GM18519 (cell line): Measurements from ENCODE around the gene UBA1.

Experiments used
- ATAC-seq: cut with Tn5 transposase; IDR thresholded peaks from one replicate; pipeline ENCODE4 v1.9.1; 2021; ENCODE audit warnings: mild to moderate bottlenecking, moderate library complexity; ENCODE audit not compliant: unreplicated experiment, low FRiP score

The UBA1 gene

GRCh38 chrX:47169726-47170515, 23.7 kb upstream of the UBA1 start:
- ATAC-seq, result no peak

GRCh38 chrX:47170861-47171692, 22.6 kb upstream of the UBA1 start:
- no peak for ATAC-seq

- ATAC-seq, result no peak
These were observed 21.6 kb upstream of the UBA1 start for GRCh38 chrX:47171996-47172395.

GRCh38 chrX:47172549-47172948, 21.1 kb upstream of the UBA1 start:
- no peak for ATAC-seq

GRCh38 chrX:47172971-47173792, 20.4 kb upstream of the UBA1 start:
- ATAC-seq, result no peak

- ATAC-seq, result no peak
These were observed 19.3 kb upstream of the UBA1 start for GRCh38 chrX:47174376-47174775.

- no peak for ATAC-seq
These were observed 18.6 kb upstream of the UBA1 start for GRCh38 chrX:47174846-47175587.

GRCh38 chrX:47175588-47175980, 18.0 kb upstream of the UBA1 start:
- ATAC-seq, result no peak

GRCh38 chrX:47176101-47176740, 17.4 kb upstream of the UBA1 start:
- no peak for ATAC-seq

GRCh38 chrX:47177079-47177478, 16.6 kb upstream of the UBA1 start:
- no peak for ATAC-seq

- ATAC-seq, result no peak
These were observed 15.3 kb upstream of the UBA1 start for GRCh38 chrX:47178337-47178736.

GRCh38 chrX:47179221-47179927, 14.3 kb upstream of the UBA1 start:
- ATAC-seq, result no peak

- no peak for ATAC-seq
These were observed 13.7 kb upstream of the UBA1 start for GRCh38 chrX:47179928-47180255.

- no peak for ATAC-seq
These were observed 13.3 kb upstream of the UBA1 start for GRCh38 chrX:47180346-47180745.

GRCh38 chrX:47181301-47181700, 12.3 kb upstream of the UBA1 start:
- ATAC-seq, result no peak

- ATAC-seq, result no peak
These were observed 11.4 kb upstream of the UBA1 start for GRCh38 chrX:47182106-47182700.

GRCh38 chrX:47184486-47184885, 9.1 kb upstream of the UBA1 start:
- no peak for ATAC-seq

- ATAC-seq, result no peak
These were observed 8.4 kb upstream of the UBA1 start for GRCh38 chrX:47185241-47185640.
